GM12878 (cell line): ENCODE results near the gene ASB7. TPM values are rescaled to one million over a fixed set of nuclear protein-coding genes. Genes with fewer than 3 reads are reported as not detected.

Source experiments
- ATAC-seq: fragments of 200-7000 bp; cut with Tn5 transposase; 3 replicates; pipeline ENCODE4 v1.9.1; 2020; ENCODE audit warnings: mild to moderate bottlenecking, moderate library complexity
- BruUV-seq: library from RNA; stranded (reverse); fragments of 400-500 nt; replicated peaks from 2 replicates; lab custom pipeline; 2021; lab: Mats Ljungman, UMichigan
- CTCF ChIA-PET: fragments of 300-600 bp; sonication (Branson Sonifier 250); formaldehyde crosslinking; extraction: SDS; loops from one replicate; lab custom pipeline; 2021; ENCODE audit warnings: inconsistent platforms; lab: Yijun Ruan, JAX
- POLR2A ChIA-PET: fragments of 350-600 bp; formaldehyde crosslinking; extraction: SDS; loops from one replicate; lab custom pipeline; 2021; ENCODE audit warnings: inconsistent platforms; lab: Charles Lee
- RAD21 ChIA-PET: fragments of 300-600 bp; sonication (Branson Sonifier 250); formaldehyde crosslinking; loops from one replicate; lab custom pipeline; 2023; ENCODE audit warnings: antibody characterized with exemption; ENCODE audit not compliant: unreplicated experiment; lab: Charles Lee
- SMC1A ChIA-PET: fragments of 300-600 bp; sonication (Branson Sonifier 250); formaldehyde crosslinking; loops from one replicate; lab custom pipeline; 2023; ENCODE audit not compliant: unreplicated experiment, uncharacterized antibody; lab: Charles Lee
- DNase-seq: peaks from one replicate; pipeline ENCODE4 v3.0.0-alpha.2; 2011; ENCODE audit warnings: low read depth, low spot score
- FAIRE-seq: peaks from 3 replicates; lab custom pipeline; 2011; peaks lifted over from hg19 to GRCh38; lab: Jason Lieb, UNC
- H2AFZ ChIP-seq: 2 replicates; pipeline ENCODE4 v1.6.0; 2011; ENCODE audit warnings: low read depth, low read length, control low read depth; ENCODE audit not compliant: control insufficient read depth
- H3K27ac ChIP-seq: 2 replicates; pipeline ENCODE4 v1.5.1; 2011; ENCODE audit warnings: control low read depth; ENCODE audit not compliant: control insufficient read depth, insufficient read depth
- H3K27me3 ChIP-seq, 2 experiments: replicated peaks in 1 of 2; 2 replicates each; pipeline versions ENCODE4 v1.6.0 to v1.6.1; 2011; ENCODE audit warnings: low read length in 1 of 2; ENCODE audit not compliant: control insufficient read depth in 2 of 2, insufficient read depth in 2 of 2
- H3K36me3 ChIP-seq, 2 experiments: 2 replicates each; pipeline ENCODE4 v1.5.1; 2011; ENCODE audit warnings: low read length in 1 of 2; ENCODE audit not compliant: control insufficient read depth in 2 of 2, insufficient read depth in 2 of 2
- H3K4me1 ChIP-seq: 2 replicates; pipeline ENCODE4 v1.6.1; 2011; ENCODE audit warnings: mild to moderate bottlenecking, low read length, moderate library complexity, mixed read lengths; ENCODE audit not compliant: control insufficient read depth, insufficient read depth
- H3K4me2 ChIP-seq: 2 replicates; pipeline ENCODE4 v1.6.0; 2011; ENCODE audit warnings: control low read depth; ENCODE audit not compliant: control insufficient read depth, insufficient read depth
- H3K4me3 ChIP-seq: fragments of 200-600 bp; sonication (generic); 2 replicates; pipeline ENCODE4 v1.5.1; 2016
- H3K79me2 ChIP-seq: 2 replicates; pipeline ENCODE4 v1.6.0; 2011; ENCODE audit warnings: low read length; ENCODE audit not compliant: control insufficient read depth, insufficient read depth
- H3K9ac ChIP-seq: 2 replicates; pipeline ENCODE4 v1.8.0; 2011; ENCODE audit warnings: low read length, control low read depth, mixed read lengths; ENCODE audit not compliant: control insufficient read depth, insufficient read depth
- H3K9me3 ChIP-seq: replicated peaks from 3 replicates; pipeline ENCODE4 v1.5.1; 2011; ENCODE audit warnings: mild to moderate bottlenecking, low read length; ENCODE audit not compliant: control insufficient read depth, insufficient read depth
- H4K20me1 ChIP-seq: 2 replicates; pipeline ENCODE4 v1.6.0; 2011; ENCODE audit not compliant: control insufficient read depth, insufficient read depth
- ASH2L ChIP-seq: fragments of 300-600, 200-600 bp; sonication (generic); IDR thresholded peaks from 2 replicates; pipeline ENCODE4 v1.6.1; 2017; ENCODE audit warnings: low read depth, mild to moderate bottlenecking, borderline replicate concordance
- HCFC1 ChIP-seq: fragments of 150-350 bp; IDR thresholded peaks from 2 replicates; pipeline ENCODE4 v1.6.1; 2014; ENCODE audit warnings: low read length
- HDAC2 ChIP-seq: fragments of 200-600 bp; sonication (generic); IDR thresholded peaks from 2 replicates; pipeline ENCODE4 v1.6.1; 2017
- HDAC6 ChIP-seq: fragments of 200-600 bp; sonication (generic); IDR thresholded peaks from one replicate; pipeline ENCODE4 v1.8.0; 2017; ENCODE audit warnings: antibody characterized with exemption; ENCODE audit not compliant: unreplicated experiment
- IRF4 ChIP-seq: IDR thresholded peaks from 2 replicates; pipeline ENCODE4 v1.6.1; 2011; ENCODE audit warnings: low read depth, low read length
- MLLT1 ChIP-seq: fragments of 450-650 bp; IDR thresholded peaks from 2 replicates; pipeline ENCODE4 v1.6.1; 2016; ENCODE audit warnings: mild to moderate bottlenecking
- MTA3 ChIP-seq: IDR thresholded peaks from 2 replicates; pipeline ENCODE4 v1.6.1; 2012; ENCODE audit warnings: low read length, inconsistent platforms, borderline replicate concordance
- NRF1 ChIP-seq: conservative IDR thresholded peaks from 2 replicates; pipeline ENCODE4 v1.6.1; 2011; ENCODE audit warnings: mild to moderate bottlenecking, low read depth, low read length, improper control_type of control experiment
- RAD21 ChIP-seq: IDR thresholded peaks from 2 replicates; pipeline ENCODE4 v1.6.1; 2011; ENCODE audit warnings: mild to moderate bottlenecking, low read depth, low read length, moderate library complexity; ENCODE audit not compliant: insufficient read depth
- SMAD5 ChIP-seq: IDR thresholded peaks from 2 replicates; pipeline ENCODE4 v1.6.1; 2016; ENCODE audit warnings: antibody characterized with exemption, low read depth
- SPI1 ChIP-seq: IDR thresholded peaks from 2 replicates; pipeline ENCODE4 v1.6.1; 2011; ENCODE audit warnings: low read depth, mild to moderate bottlenecking, low read length, moderate library complexity, borderline replicate concordance; ENCODE audit not compliant: insufficient read depth
- TCF12 ChIP-seq: IDR thresholded peaks from 2 replicates; pipeline ENCODE4 v1.6.1; 2011; ENCODE audit warnings: low read depth, mild to moderate bottlenecking, low read length
- USF2 ChIP-seq: IDR thresholded peaks from 2 replicates; pipeline ENCODE4 v1.6.1; 2011; ENCODE audit warnings: low read depth, low read length, improper control_type of control experiment, borderline replicate concordance
- WGBS: methylation state at CpG from one replicate; pipeline ENCODE4 v1.1.6; 2016; ENCODE audit warnings: low lambda C conversion rate; ENCODE audit not compliant: insufficient replicate concordance, insufficient coverage; ENCODE audit errors: missing lambda C conversion rate; 5-methylcytosine and 5-hydroxymethylcytosine counted together
- in situ Hi-C: fragments of 300-500 bp; cut with MboI; formaldehyde crosslinking; loops from 9 replicates; pipeline ENCODE4 v1.14.3; 2018; ENCODE audit warnings: mixed read lengths
- intact Hi-C: fragments of 100-400 bp; cut with micrococcal nuclease; formaldehyde crosslinking; loops from one replicate; pipeline ENCODE4 v1.14.2; 2022; ENCODE audit not compliant: unreplicated experiment
- polyA plus RNA-seq, 11 experiments: library from polyadenylated mRNA; depleted of rRNA in 4 of 11; unstranded in 6 of 11; stranded (reverse) in 5 of 11; fragments of >200 nt; fragmentation: Nextera tagmentation in 4 of 11; fragmentation: Illumina TruSeq in 1 of 11; extraction: Ambion mirVana in 4 of 11; extraction: Trizol in 1 of 11; gene quantifications; 1 replicate in 1 of 11; 2 replicates in 10 of 11; pipeline versions ENCODE4 v1.2.1 to v1.2.3, GENCODE V29; 2011 to 2016; ENCODE audit warnings: inconsistent platforms in 2 of 11, missing spikeins in 2 of 11, low read depth in 1 of 11
- total RNA-seq, 4 experiments: library from RNA; depleted of rRNA in 3 of 4; stranded (reverse); fragments of >200 nt in 3 of 4; fragmentation: Illumina TruSeq in 1 of 4; extraction: Trizol in 1 of 4; gene quantifications; 2 replicates each; pipeline versions ENCODE4 v1.2.1 to v1.2.3, GENCODE V29; 2013 to 2021

ASB7 gene
- total and polyA plus RNA-seq, 10 of the 15 experiments (the other 5 are each of a cell fraction or from before 2014, with no cell fraction given) = 2.7 to 13.9 (median 8.6) TPM

GRCh38 chr15:100686725-100687473 is 84.5 kb downstream of the ASB7 start:
- Histone ChIP-seq H4K20me1 (no peaks in the 10 kb centered on the region), H3K27ac (no peak overlapping the region), H3K9me3 (no peaks in the 10 kb centered on the region), H3K4me2 (no peak overlapping the region), H3K79me2 (no peaks in the 10 kb centered on the region), H3K27me3 (no peaks in the 10 kb centered on the region; a peak in 1 of 4 replicates), H3K36me3 (no peaks in the 10 kb centered on the region), H2AFZ (no peak overlapping the region), H3K4me1 (peaks cover 3% of the 10 kb centered on the region; the same call in 1 of the 2 replicates), H3K9ac (no peak overlapping the region), H3K4me3 (no peak overlapping the region)
- DNase-seq (no peak), FAIRE-seq (no peak), ATAC-seq (no peak)
- CTCF ChIA-PET = no interaction called here
- POLR2A ChIA-PET = no interaction called here
- in situ Hi-C loops (no loop called here), intact Hi-C loops (no loop called here)
- BruUV-seq = no TSS peak
- RAD21 ChIA-PET = no interaction called here
- SMC1A ChIA-PET = no interaction called here
- no peak for TF ChIP-seq USF2
- no peak for TF ChIP-seq SPI1
- TF ChIP-seq ASH2L = no peak
- TF ChIP-seq MTA3 = no peak
- no peak for TF ChIP-seq SMAD5
- TF ChIP-seq HDAC2 = no peak
- TF ChIP-seq IRF4 = no peak
- TF ChIP-seq HDAC6 = no peak
- TF ChIP-seq NRF1 = no peak
- TF ChIP-seq TCF12 = no peak
- TF ChIP-seq MLLT1 = no peak
- TF ChIP-seq RAD21 = no peak
- TF ChIP-seq HCFC1 = no peak
- 44% methylated on average over 15 of the region's 15 CpGs for WGBS
